Thyroid gland (tissue), 4 donors: ENCODE measurements around the gene GRPEL1. TPM values are rescaled to one million over a fixed set of nuclear protein-coding genes. Genes with fewer than 3 reads are reported as not detected.

Experiments used
- DNase-seq, 2 donors: peaks; one replicate each; pipeline ENCODE4 v3.0.0-alpha.2; 2019
- H3K27ac ChIP-seq, 3 donors: fragments of 200-600 bp; sonication (generic); 1 replicate in 2 of 3; 2 replicates in 1 of 3; pipeline ENCODE4 v1.5.1; 2016 to 2019; ENCODE audit warnings: mild to moderate bottlenecking in 1 of 3, moderate library complexity in 1 of 3
- H3K27me3 ChIP-seq: fragments of 200-600 bp; sonication (generic); one replicate; pipeline ENCODE4 v1.5.1; 2019
- H3K36me3 ChIP-seq, 2 donors: fragments of 200-600 bp; sonication (generic); one replicate each; pipeline ENCODE4 v1.5.1; 2016 to 2019
- H3K4me1 ChIP-seq, 2 donors: fragments of 200-600 bp; sonication (generic); one replicate each; pipeline ENCODE4 v1.5.1; 2017 to 2019
- H3K4me3 ChIP-seq, 3 donors: fragments of 200-600 bp; sonication (generic); replicated peaks in 1 of 3; 1 replicate in 2 of 3; 2 replicates in 1 of 3; pipeline ENCODE4 v1.5.1; 2016; ENCODE audit warnings: mild to moderate bottlenecking in 1 of 3
- H3K9me3 ChIP-seq: fragments of 200-600 bp; sonication (generic); one replicate; pipeline ENCODE4 v1.5.1; 2017
- POLR2A ChIP-seq, 2 donors: fragments of 450-650 bp; IDR thresholded peaks; one replicate each; pipeline ENCODE4 v1.6.1; 2017; ENCODE audit warnings: antibody characterized with exemption in 2 of 2, mild to moderate bottlenecking in 2 of 2, moderate library complexity in 1 of 2
- WGBS, 2 donors: methylation state at CpG; one replicate each; pipeline ENCODE4 v1.1.5; 2017; 5-methylcytosine and 5-hydroxymethylcytosine counted together
- intact Hi-C: fragments of 100-400 bp; cut with DNase I; formaldehyde crosslinking; loops from one replicate; pipeline ENCODE4 v1.15.1; 2023
- total RNA-seq, 4 donors: library from RNA; depleted of rRNA; stranded (reverse); fragments of >200 nt; gene quantifications; one replicate each; pipeline ENCODE4 v1.2.3, GENCODE V29; 2016
- TF ChIP-seq, protein P1 (sequence below), 6 experiments: fragments of 200-600 bp in 3 of 6; fragments of 450-650 bp in 3 of 6; sonication (generic) in 3 of 6; IDR thresholded peaks; one replicate each; pipeline ENCODE4 v1.5.1; 2016 to 2019; ENCODE audit warnings: antibody characterized with exemption in 6 of 6, mild to moderate bottlenecking in 2 of 6, inconsistent platforms in 1 of 6, moderate library complexity in 1 of 6

The GRPEL1 gene
- total RNA-seq, 4 donors from 2014 or later = 13.4 to 21.9 (median 17.5) TPM

DNA sequence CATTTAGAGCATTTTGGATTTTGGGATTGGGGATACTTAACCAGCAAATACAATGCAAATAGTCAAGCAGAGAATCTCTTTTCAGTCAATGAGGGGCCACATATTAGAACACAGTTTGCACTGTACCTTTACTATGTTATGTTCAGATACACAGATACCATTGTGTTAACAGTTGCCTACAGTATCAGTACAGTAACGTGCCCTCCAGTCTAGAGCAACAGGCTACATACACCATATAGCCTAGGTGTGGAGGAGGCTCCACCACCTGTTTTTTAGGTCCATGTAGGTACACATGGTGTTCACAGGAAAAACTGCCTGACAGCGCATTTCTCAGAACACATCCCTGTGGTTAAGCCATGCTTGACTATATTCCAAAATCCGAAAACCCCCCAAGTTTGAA, 9.1 kb downstream of the GRPEL1 start:
- Histone ChIP-seq H3K9me3 (no peaks in the 10 kb centered on the region), H3K27ac (no peak overlapping the region), H3K27me3 (no peaks in the 10 kb centered on the region), H3K4me1 (no peaks in the 10 kb centered on the region), H3K4me3 (no peak overlapping the region), H3K36me3 (peaks cover 51 to 60% of the 10 kb centered on the region in 2 donors)
- no peak for TF ChIP-seq POLR2A (IDR thresholded peaks at IDR 0.05)
- TF ChIP-seq, protein P1, sequence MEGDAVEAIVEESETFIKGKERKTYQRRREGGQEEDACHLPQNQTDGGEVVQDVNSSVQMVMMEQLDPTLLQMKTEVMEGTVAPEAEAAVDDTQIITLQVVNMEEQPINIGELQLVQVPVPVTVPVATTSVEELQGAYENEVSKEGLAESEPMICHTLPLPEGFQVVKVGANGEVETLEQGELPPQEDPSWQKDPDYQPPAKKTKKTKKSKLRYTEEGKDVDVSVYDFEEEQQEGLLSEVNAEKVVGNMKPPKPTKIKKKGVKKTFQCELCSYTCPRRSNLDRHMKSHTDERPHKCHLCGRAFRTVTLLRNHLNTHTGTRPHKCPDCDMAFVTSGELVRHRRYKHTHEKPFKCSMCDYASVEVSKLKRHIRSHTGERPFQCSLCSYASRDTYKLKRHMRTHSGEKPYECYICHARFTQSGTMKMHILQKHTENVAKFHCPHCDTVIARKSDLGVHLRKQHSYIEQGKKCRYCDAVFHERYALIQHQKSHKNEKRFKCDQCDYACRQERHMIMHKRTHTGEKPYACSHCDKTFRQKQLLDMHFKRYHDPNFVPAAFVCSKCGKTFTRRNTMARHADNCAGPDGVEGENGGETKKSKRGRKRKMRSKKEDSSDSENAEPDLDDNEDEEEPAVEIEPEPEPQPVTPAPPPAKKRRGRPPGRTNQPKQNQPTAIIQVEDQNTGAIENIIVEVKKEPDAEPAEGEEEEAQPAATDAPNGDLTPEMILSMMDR (IDR thresholded peaks at IDR 0.05) = no peak
- WGBS, 2 donors = 92% methylated on average over 3 of the region's 3 CpGs
- intact Hi-C loops = no loop called here
- no peak for DNase-seq

DNA sequence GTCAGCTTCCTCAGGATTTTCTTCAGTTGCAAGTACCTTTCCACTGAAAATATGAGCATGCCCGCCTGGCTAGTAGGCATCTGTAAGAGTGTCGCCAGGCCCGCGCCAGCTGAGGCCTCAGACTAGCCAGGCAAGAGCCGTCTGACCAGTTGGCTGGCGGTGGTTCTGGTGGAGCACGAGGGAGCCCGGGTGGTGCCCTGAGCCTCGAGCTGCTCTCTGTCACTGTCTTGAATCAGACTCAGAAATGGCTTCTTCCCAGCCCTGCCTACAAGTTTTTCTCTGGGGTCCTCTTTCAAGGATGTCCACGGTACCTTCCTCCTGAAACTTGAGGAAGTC, 11.9 kb downstream of the GRPEL1 start:
- Histone ChIP-seq H3K9me3 (no peaks in the 10 kb centered on the region), H3K27me3 (no peaks in the 10 kb centered on the region), H3K4me1 (peaks cover 10 to 18% of the 10 kb centered on the region in 2 donors), H3K36me3 (peaks cover 29 to 40% of the 10 kb centered on the region in 2 donors), H3K4me3 (no peak overlapping the region), H3K27ac (no peak overlapping the region)
- intact Hi-C loops = no loop called here
- 87 to 93% methylated on average over 5 to 10 of the region's 10 CpGs for WGBS, 2 donors
- DNase-seq = no peak
- TF ChIP-seq, protein P1 (IDR thresholded peaks at IDR 0.05) = no peak
- TF ChIP-seq POLR2A (IDR thresholded peaks at IDR 0.05) = no peak

DNA sequence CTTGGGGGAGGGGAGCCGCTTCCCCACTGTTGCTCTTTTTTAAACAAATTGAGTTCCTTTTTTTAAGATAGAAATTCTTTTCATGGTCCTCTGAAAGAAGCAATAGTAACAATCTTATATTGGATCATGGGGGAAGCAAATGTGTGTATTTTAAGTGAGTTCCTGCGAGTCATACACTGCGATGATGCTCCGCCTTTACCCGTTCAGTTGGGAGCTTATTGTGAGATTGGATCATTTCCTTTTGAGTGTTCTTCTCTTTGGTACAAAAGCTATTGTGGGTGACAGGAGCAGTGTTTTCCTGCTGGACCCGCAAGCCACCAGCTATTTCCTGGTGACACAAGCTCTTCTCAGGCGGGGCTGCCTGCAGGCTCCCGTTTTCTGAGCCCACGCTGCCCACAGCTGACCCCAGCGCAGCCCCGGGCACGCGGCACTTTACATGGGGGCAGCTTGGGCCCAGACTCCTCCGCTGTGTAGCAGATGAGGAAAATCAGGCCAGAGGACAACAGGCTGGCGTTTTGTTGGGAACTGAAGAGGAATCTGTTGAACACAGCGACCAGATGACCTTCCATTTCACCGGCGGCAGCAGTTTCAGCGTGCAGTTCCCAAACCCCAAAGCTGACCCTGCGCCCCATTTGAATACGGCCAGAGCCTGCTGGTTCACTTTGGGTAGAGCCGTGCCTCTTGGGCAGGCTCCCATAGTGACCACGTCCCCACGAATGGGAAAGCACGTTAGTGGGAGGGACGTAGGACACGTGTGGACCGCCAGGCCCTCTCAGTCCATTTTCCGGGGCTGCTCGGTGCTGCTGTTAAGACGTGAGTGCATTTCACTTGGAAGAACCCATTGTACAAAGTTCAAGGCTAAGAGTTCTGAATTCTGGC, 12.5 kb downstream of the GRPEL1 start:
- peaks cover 23 to 36% of the 10 kb centered on the region in 2 donors for H3K36me3 ChIP-seq

GRCh38 chr4:7054106-7054880, 13.6 kb downstream of the GRPEL1 start:
- no peak for DNase-seq
- H3K27me3 ChIP-seq = no peaks in the 10 kb centered on the region
- no peak overlapping the region for H3K4me3 ChIP-seq
- no peak overlapping the region for H3K27ac ChIP-seq
- intact Hi-C loops = no loop called here
- 96 to 97% methylated on average over 52 of the region's 52 CpGs for WGBS, 2 donors
- no peak for TF ChIP-seq POLR2A (IDR thresholded peaks at IDR 0.05)
- TF ChIP-seq, protein P1 (IDR thresholded peaks at IDR 0.05) = no peak
- peaks cover 10 to 18% of the 10 kb centered on the region in 2 donors for H3K4me1 ChIP-seq
- no peaks in the 10 kb centered on the region for H3K9me3 ChIP-seq
- H3K36me3 ChIP-seq = peaks cover 18 to 25% of the 10 kb centered on the region in 2 donors

More for the DNA sequence above, 12.5 kb downstream of the GRPEL1 start:
- no peak for DNase-seq
- WGBS, 2 donors = 89 to 93% methylated on average over 27 to 30 of the region's 31 CpGs
- Histone ChIP-seq H3K4me3 (no peak overlapping the region), H3K27me3 (no peaks in the 10 kb centered on the region), H3K4me1 (peaks cover 10 to 18% of the 10 kb centered on the region in 2 donors), H3K27ac (no peak overlapping the region), H3K9me3 (no peaks in the 10 kb centered on the region)
- TF ChIP-seq, protein P1 (IDR thresholded peaks at IDR 0.05) = no peak
- TF ChIP-seq POLR2A (IDR thresholded peaks at IDR 0.05) = no peak
- intact Hi-C loops = no loop called here
